Measurements from ENCODE around the gene CACNA1H.

DNA sequence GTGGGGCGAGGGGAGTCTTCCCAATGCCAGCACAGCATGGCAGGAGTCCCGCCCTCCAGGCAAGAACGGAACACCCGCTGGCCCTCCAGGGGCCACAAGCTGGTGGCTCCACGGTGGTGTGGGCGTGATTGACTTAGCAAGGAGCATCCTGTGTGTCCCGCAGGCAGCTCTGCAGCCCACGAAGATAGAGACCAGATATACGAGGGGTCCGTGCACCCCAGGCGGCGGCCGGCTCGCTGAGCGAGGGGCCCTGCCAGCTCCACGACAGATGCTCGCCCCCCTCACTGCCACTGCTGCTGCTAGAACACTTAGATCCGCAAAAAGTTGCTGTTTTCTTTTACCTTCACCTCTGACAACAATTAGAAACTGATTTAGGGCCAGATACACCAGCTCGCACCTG is 10.0 kb upstream of the CACNA1H start:
- TF ChIP-seq, protein P1, sequence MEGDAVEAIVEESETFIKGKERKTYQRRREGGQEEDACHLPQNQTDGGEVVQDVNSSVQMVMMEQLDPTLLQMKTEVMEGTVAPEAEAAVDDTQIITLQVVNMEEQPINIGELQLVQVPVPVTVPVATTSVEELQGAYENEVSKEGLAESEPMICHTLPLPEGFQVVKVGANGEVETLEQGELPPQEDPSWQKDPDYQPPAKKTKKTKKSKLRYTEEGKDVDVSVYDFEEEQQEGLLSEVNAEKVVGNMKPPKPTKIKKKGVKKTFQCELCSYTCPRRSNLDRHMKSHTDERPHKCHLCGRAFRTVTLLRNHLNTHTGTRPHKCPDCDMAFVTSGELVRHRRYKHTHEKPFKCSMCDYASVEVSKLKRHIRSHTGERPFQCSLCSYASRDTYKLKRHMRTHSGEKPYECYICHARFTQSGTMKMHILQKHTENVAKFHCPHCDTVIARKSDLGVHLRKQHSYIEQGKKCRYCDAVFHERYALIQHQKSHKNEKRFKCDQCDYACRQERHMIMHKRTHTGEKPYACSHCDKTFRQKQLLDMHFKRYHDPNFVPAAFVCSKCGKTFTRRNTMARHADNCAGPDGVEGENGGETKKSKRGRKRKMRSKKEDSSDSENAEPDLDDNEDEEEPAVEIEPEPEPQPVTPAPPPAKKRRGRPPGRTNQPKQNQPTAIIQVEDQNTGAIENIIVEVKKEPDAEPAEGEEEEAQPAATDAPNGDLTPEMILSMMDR (IDR thresholded peaks at IDR 0.05; ENCODE audit: low read depth, low read length, poor library complexity, severe bottlenecking) = no peak
- TF ChIP-seq EZH2phosphoT487 (IDR thresholded peaks at IDR 0.05; ENCODE audit: borderline replicate concordance, low read length) = no peak

Data from DOHH2 (cell line).